Measurements from ENCODE around the gene DNAH2.

GRCh38 chr17:7835814-7836595 lies 118.5 kb downstream of the DNAH2 start:
- TF ChIP-seq CTCF (conservative IDR thresholded peaks at IDR 0.05 in 1 of 2, IDR thresholded peaks at IDR 0.05 in 1 of 2; ENCODE audit: extremely low read depth in 1 of 2, insufficient read depth in 1 of 2, low read depth in 1 of 2, low read length in 2 of 2) (no peak), EZH2 (IDR thresholded peaks at IDR 0.05; ENCODE audit: borderline replicate concordance, low read length) (no peak)

Data from mammary epithelial cell (primary cell).